NCI-H187 treated with DMSO at 0.1 percent for 48 hours (cell line): ENCODE data around the gene MGRN1.
"Not testable (repeated sequence)": the region's sequence is repeated elsewhere in the genome, so short reads cannot be mapped to it uniquely, and the experiment has no call there.

Experiments used
- DNase-seq: peaks from one replicate; lab custom pipeline; 2025; lab: John Stamatoyannopoulos, UW

MGRN1 gene

DNA sequence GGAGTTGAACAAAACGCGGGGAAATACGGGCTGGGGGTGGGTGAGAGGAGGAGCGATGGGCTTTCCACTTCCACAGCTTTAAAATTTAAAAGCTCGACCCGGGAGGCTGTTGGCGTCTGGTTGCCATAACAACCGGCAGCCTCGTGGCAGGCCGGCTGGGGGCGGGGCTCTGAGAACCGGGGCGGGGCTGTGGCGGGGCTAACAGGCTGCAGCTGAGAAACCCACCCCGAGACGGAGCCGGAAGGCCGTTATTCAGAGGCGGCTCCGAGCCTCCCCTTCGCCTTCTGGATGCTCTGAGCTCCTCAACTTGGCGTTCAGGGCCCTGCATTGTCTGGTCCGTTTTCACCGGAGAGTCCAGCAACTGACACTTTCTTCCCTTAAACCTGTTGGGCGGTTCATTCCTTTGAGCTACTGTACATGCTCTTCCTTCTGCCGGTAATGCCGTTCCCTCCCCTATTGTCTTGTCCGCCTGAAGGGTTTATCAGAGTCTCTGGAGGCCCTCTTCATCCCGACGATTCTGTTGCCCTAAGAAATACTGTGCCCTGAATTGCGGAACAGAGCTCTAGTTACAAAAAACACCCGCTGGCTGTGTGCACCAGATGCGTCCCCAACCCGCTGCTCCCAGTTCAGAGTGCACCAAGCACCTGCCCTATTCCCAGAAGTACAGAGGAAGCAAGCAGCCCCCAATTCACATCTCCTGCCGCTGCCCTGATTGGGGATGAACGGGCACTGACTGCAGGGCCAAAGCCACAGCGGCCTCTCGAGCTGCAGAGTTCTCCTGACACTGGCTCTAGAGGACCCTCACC, 110.3 kb downstream of the MGRN1 start:
- DNase-seq: no peak

DNA sequence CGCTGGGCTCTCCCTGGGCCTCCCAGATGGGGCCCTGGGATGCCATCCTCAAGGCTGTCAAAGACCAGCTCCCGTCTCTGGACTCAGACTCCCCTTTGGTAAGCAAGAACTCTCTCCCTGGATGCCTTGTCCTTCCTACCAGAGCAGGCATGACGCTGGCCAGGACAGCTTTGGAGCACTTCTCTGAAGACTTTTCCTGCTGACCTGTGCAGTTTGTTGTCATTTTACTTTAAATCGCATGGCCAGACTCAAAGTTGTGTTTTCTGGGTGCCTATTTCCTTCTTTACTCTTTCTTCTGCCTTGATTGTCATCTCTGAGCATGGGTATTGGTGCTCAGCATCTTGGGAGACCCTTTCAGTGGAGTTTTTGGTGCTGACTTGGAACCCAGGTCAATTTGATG, 111.9 kb downstream of the MGRN1 start:
- DNase-seq: no peak

DNA sequence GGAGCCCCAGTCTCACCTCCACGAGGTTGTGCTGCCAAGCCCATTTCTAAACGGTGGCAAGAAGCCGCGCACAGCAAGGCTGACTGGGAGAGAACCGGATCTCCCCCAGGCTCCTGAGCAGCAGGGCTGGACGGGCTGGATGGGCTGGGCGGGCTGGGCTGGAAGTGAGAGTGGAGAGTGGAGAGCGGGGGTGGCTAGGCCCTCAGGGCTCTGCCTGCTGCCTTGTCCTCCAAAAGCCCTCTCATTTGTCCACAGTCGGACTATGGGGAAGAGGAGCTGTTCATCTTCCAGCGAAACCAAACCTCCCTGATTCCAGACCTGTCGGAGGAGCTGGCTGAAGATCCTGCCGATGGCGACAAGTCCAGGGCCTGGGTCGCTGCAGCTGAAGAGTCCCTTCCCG, 112.9 kb downstream of the MGRN1 start:
- no peak for DNase-seq

DNA sequence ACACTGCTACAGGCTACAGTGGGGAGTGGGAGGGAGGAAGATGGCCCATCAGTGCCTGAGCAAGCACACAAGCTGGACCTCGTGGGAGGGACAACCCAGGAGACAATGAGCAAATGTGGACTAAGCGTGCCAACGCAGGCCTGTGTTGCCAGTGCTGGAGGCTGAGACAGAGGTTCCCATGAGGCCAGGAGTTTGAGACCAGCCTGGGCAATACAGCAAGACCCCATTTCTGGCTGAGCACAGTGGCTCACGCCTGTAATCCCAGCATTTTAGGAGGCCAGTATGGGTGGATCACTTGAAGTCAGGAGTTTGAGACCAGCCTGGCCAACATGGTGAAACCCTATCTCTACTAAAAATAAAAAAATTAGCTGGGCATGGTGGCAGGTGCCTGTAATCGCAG, 113.7 kb downstream of the MGRN1 start:
- DNase-seq: not testable (repeated sequence)
